DMS53 treated with DMSO at 0.1 percent for 48 hours (cell line): ENCODE measurements around the gene RNF43.

Source experiments
- DNase-seq: peaks from one replicate; lab custom pipeline; 2025; ENCODE audit not compliant: unreplicated experiment; lab: John Stamatoyannopoulos, UW

RNF43 gene

DNA sequence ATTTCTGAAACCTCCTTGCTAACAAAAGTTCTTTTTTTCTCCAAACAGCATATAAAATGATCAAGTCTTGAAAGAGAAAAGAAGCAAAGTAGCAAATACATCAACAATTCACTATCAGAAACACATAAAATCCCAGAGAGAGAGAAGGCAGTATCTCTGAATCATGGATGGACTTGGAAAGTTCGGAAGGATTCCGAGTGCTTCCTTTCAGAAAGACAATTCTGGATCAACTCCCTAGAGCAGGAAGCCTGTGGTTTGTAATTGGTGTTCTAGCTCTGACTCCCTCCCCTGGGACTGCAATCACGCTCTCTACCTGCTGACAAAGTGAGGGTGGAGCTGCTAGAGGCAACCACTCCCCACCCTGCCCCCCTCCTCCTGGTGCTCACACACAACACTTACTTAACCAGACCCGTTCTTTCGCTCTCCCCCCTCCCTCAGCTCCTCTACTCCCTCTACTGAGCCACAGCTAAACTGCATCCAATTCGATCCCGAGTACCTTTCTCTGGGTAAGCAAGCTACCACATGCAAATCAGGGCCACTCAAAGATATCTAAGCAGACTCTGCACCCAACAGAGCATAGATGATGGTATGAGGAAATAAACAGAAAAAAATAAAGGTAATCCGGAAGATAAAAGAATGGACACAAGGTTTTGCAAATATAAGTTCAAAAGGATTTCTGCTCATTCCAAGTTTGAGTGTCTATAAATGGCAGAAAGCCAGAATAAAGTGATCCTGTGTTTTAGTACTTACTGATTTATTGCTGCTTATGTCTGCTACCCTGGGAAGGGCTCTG lies at the start of gene RNF43:
Gene RNF43, minus strand, starts transcription at position 235 of the 793 bp plus-strand sequence. CDS start 1,957 bp downstream, outside the sequence.
- DNase-seq: peak; percentile 88

DNA sequence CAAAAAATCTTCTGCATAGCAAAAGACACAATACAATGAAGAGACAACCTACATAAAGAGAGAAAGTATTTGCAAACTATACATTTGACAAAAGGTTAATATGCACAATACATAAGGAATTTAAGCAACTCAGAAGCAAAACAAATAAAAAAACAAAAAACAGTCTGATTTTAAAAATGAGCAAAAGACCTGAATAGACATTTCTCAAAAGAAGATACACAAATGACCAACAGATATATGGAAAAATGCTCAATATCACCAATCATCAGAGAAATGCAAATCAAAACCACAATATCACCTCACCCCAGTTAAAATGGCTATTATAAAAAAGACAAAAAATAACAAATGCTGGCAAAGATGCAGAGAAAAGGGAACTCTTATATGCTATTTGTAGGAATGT lies 38.2 kb upstream of the RNF43 start:
- DNase-seq: no peak

DNA sequence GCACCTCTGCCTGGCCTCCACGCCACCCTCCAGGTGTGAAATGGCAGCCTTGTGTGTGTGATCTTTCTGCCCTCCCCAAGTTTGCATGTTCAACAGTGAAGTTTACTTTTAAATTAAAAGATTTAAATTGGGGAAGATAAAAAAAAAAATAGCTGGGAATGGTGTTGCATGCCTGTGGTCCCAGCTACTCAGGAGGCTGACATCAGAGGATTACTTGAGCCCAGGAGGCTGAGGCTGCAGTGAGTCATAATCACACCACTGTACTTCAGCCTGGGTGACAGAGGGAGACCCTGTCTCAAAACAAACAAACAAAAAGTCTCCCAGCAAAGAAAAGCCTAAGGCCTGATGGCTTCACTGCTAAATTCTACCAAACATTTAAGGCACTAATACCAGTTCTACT lies 35.4 kb upstream of the RNF43 start:
- no peak for DNase-seq

DNA sequence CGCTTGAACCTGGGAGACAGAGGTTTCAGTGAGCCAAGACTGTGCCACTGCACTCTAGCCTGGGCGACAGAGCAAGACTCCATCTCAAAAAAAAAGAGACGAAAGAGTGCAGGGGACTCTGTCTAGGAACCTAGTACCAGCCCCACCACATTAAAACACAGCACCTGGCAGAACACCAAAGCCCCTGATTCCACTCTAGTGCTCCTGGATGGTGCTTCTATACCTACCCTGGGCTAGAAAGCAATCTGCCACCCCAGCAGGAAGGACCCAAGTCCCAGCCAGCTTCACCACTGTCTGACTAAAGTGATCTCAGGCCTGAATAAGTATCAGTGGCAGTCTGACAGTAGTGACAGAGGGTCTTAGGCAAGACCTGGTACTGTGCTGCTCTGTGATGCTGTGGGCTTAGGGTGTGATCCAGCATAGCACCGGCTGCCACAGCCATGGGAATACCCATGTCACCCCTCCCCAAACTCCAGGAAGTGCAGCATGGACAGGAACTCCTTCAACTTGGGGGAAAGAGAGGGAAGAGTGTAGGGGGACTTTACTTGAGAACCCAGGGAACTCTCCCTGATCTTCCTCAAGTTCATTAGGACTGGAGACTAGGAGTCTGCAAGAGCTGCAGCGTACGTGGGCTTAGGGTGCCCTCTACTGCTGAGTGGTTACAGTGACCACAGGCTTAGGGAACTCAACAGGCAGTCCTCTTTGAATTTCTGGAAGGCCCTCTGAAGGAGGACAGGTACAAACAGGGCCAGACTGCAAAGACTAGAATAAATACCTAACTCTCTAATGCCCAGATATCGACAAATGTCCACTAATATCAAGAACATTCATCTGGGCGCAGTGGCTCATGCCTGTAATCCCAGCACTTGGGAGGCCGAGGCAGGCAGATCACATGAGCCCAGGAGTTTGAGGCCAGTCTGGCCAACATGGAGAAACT lies 30.0 kb upstream of the RNF43 start:
- peak; percentile 49 for DNase-seq

DNA sequence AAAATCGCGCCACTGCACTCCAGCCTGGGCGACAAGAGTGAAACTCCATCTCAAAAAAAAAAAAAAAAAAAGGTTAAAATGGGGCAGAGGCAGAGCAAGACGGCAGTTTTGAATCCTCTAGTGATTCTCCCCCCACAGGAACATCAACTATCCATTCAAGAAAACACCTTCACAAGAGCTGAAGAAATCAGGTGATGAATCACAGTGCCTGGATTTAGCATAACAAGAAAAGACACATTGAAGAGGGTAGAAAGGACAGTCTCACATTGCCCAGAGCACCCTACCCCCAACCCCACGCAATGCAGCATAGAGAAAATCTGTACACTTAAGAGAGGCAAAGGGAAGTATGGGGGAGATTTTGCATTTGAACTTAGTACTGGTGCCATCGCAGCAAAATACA lies 28.8 kb upstream of the RNF43 start:
- DNase-seq: no peak

DNA sequence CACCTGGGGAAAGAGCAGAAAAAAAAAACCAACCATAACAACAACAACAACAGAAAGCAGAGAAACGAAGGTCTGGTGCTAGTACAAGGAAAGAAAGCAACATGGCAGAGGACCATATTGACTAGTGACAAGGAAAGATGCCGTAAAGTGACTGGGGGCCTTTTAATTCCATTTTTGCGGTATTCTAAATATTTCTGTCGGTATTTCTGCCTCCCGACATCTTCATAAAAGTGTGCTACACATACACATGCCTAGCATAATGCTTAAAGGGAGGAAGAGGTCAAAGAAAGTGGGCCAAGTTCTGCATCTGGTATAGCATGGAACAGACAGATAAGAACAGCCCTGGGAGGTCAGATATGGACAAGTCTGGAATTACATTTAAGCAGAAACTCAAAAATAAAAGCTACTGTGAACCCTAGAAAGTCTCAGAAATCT lies 19.5 kb upstream of the RNF43 start:
- no peak for DNase-seq

DNA sequence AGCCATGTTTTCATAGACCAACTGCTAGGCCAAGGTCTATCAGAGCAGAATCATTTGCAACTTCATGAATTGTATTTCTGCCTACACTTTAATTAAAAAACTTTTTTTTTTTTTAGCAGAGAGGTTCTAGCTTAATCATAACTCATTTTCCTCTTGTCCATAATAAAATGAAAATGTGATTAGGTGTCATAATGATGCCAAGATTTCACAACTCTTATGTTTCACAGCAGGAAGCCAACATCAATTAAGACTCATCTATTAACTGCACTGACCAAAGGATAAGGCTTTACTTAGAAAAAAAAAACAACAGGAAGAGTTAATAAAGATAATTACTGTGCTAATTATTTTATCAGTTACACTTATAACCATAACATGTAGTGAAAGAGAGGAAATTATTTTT lies 18.9 kb upstream of the RNF43 start:
- DNase-seq: no peak

DNA sequence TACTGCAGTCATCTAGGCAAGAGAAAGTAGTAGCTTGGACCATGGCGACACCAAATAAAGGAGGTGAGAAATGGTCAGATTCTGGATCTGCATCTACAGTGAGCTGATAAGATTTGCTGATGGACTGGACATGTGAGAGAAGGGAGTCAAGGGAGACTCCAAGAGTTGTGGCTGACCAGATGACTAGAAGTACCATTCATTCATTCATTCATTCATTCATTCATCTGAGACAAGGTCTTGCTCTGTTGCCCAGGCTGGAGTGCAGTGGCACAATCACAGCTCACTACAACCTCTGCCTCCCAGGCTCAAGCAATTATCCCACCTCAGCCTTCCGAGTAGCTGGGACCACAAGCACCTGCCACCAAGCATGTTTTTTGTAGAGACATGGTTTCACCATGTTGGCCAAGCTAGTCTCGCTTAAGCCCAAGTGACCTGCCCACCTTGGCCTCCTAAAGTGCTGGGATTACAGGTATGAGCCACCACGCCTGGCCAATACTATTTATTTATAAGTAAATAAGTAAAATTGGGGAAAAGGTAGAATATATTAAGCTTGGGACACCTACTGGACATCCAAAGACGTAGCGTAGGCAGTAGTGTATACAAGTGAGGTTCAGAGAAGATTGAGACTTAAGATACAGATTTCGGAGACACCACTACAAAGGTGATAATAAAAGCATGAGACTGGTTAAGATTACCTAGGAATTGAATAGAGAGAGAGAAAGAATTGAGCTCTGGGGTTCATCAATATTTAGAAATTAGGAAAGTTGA lies 15.7 kb upstream of the RNF43 start:
- DNase-seq: no peak

DNA sequence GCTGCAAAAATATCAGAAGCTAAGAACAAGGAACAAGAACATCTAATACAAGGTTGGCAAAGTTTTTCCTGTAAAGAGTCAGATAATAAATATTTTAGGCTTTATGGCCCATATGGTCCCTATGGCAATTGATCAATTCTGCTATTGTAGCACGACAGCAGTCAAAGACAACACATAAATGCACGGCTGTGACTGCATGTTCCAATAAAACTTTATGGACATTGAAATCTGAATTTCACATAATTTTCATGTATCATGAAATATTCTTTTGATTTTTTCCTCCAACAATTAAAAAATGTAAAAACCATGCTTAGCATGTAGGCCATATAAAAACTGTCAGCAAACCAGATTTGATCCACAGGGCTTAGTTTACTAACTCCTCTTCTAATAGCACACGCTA lies 10.5 kb upstream of the RNF43 start:
- no peak for DNase-seq

DNA sequence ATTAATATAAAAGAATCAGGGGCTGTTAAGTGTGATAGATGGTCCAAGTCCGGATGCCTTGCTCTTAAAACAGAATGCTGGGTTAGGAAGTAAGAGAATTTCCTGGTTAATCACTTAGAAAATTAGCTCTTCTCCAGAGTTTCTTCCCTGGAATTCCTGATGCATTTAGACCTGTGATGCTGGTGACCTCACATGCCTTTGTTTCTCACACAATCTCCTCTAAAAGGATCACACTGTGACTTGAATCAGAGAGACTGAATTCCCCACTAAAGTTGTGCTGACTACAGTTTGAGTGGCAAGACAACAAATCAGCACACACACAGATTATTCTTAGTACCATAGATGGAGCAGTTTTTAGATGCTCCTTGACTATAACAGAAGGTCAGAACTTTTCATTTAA lies 4.4 kb upstream of the RNF43 start:
- DNase-seq: no peak

DNA sequence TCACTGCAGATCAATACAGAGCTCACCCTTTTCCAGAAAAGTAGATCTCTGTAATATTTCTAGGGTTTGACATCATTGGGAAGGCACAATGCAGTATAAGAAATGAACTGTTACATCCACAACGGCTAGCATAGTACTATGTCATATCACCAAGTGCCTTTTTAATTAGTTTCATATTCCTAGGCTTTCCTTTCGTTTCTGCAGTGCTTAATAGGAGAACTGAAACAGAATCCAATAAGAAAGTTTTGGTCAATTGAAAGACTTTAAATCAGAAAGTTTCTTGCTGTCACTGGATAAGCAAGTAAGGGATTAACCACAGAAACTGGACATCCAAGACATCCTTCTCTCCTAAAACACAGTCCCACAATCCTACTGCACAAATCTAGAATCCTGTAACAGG lies 3.5 kb upstream of the RNF43 start:
- DNase-seq: no peak

DNA sequence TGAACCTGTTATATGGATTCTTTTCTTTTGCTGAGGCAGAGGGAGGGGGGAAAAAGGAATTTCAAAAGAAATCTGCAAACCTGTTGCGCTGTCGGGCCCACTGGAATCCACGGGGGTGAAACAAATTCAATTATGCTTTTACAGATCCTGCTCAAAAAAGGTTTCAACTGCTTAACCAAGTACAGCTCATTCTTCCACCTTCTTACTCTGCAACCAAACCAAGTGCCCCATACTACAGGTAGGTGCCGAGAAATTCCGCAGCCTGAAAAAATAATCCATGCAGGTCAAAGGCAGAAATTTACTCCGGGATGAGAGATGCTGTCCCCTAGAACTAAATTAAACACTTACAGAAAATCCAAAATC lies 416 bp downstream of the RNF43 start:
- no peak for DNase-seq

DNA sequence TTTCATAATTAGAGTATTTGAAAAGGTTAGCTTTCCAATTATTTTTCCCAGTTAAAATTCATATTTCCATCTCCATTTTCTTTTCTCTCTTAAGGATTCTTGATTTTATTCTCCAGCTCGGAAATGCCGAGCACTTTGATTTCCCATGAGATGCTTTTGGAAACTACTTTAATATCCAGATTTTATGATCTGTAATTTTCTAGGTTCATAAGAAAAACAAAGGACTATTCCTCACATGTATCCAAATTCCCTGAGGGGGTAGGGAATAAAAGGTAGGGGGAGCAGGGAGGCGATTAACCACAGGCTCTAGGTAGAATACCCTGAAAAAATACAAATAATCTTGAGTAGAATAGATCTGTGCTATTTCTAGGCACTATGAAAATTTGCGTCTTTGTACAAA lies 938 bp downstream of the RNF43 start:
- no peak for DNase-seq

DNA sequence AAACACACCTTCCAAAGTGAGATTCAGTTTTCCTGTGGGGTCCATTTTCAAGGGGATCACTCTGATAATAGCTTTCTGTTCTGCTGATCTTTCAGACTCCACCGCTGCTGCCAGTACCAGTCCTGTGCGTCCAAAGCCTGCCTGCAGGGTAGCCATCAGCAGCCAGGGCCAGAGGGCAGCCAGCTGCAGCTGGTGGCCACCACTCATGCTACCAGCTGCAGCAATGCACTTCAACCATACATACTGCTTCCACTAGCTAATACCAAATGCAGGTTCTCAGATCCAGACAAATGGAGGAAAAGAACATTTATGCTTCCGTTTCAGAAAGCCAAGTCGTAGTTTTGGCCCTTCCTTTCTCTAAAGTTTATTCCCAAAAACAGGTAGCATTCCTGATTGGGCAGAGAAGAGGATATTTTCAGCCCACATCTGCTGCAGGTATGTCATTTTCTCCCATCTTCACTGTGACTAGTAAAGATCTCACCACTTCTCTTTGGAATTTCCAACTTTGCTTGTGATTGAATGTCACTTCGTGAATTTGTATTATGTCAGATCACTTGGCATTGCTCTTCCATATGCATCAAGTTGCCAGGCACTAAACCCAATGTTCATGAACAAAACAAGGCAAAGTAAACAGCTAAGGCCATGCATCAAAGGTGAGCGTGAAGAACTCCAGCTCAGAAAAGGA lies 1.8 kb downstream of the RNF43 start:
- peak; percentile 50 for DNase-seq

DNA sequence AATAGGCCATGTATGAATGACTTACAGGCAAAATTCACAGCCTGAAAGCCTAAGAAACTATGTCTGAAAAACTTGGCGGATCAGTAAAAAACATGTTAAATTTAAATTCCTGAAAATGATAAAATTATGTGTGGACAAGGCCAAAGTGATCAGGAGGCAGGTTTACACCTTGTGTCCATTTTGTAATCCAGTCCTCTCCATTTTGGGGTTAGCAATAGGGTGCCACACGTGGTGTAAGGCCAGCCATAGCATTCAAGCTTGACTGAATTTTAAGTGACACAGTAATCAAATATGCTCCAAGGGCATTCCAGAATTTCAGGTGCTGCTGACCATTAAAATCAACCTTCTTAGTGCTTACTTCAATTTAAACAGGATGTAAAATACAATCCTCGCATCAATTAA lies 2.7 kb downstream of the RNF43 start:
- DNase-seq: no peak

DNA sequence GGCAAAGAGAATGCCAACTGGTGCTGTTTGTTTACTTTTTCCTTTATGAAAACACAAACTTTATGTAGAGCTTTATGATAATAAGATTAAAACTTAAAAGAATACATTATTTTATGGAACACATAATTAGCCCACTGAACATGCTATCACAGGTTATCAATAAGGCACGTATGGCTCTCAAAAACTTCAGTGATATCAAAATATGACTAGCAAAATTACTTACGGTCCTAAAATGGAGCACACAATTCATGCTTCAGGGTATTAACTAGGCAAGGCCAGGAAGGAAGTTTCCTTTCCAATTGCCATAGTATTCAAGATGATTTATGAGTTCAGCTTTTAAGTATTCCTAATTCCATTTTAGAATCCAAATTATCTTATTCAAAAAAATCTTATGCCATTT lies 3.6 kb downstream of the RNF43 start:
- no peak for DNase-seq

DNA sequence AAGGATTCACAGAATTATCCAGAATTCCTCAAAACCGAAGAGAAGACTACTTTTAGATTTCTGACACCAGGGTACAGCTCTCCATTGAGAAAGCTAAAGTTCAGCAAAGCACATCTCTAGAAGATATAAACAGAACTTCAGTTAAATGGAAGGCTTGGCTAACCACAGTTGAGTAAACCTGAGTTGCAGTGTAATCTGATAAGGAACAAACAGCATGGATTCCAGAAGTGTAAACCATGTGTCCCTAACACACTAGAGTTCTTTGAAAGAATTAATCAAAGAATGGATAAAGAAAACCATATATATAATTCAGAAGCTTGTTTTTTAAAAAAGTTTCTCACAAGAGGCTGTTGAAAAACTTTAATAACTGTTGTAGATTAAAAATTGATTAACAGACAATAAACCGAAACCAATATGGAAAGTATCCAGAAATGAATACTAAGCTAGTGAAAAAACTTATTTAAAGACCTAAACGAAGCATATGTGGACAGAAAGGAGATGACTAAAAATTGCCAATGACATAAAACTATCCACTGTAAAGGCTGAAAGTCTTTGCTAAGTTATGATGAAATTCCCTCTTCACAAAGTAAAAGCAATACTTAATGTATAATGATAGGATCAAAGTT lies 4.3 kb downstream of the RNF43 start:
- peak; percentile 2 for DNase-seq

DNA sequence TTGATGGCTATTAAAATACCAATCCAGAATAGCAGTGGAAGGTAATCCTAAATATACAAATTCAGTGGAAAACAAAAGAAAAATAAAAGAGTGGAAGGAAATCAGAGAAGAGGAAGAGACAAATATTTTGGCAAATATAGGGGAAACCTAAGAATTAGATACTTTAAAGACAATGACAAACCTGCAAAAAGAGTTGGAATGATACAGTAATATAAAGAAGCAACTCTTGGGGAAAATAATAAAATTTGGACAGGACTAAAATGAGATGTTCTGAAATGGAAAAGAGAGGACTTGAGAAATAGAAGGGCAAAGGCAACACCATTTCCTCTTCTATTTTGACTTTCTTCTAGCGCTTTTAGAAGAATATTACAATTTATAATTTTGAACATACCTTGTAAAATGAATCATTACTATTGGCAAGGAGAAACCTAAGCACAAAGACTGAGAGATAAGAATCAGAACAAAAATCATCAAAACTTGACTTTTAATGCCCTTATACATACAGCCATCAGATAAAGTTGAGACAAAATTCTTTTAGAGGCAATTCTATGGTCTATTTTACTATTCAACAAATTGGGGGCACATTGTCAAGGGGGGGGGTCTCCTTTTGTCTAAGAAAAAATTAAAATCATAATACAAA lies 5.2 kb downstream of the RNF43 start:
- DNase-seq: no peak

DNA sequence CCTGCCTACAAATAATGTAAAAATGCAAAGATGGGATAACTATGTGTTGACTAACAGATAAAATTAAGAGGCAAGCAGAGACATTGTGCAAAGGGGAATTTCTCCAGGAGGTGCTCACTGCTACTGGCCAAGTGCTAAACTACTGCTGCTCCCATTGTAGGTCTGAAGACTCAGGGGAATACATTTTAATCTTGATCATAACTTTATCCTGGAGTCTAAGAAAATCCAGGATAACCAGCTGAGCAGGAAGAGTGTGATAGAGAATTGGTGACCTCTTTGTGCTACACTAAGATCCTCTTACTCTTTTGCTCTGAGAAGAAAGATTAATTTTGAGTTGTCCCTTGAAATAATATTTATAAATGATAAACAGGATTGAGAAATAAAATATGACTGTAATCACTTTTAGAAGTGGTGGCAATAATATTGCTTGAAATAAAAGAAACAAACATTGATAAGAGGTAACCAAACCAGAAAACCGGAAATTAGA lies 5.9 kb downstream of the RNF43 start:
- no peak for DNase-seq
